ENCODE results near the gene DAPK3. TPM values are rescaled to one million over a fixed set of nuclear protein-coding genes. Genes with fewer than 3 reads are reported as not detected.
"Not testable (repeated sequence)": the region's sequence is repeated elsewhere in the genome, so short reads cannot be mapped to it uniquely, and the experiment has no call there.

The DAPK3 gene
- polyA plus RNA-seq, 2 of the 4 experiments (the other 2 are of a cell fraction) = 33.0 to 54.9 TPM

DNA sequence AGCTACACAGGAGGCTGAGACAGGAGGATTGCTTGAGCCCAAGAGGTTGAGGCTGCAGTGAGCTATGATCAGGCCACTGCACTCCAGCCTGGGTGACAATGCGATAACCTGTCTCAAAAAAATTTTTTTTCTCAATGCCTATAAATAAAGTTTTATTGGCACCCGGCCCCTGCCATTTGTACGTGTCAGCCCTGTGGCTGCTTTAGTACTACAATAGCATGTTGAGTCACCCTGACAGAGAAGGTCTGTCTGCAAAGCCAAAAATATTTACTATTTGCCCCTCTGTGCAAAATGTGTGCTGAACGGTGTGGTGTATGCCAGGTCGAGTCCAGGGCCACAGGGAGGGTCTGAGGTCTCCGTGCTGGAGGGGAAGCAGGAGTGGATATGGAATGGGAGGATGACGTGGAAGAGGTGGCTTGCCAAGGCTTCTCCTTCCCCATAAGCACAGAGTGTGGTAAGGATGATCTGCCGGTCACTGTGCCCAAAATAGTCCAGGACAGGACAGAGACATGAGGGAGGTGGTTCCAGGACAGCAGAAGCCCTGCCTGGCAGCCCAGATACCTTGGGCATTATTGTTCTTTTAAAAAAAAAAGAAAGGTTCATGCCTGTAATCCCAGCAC, 28.0 kb downstream of the DAPK3 start:
- Histone ChIP-seq H3K27ac (no peak overlapping the region), H3K4me2 (no peak overlapping the region), H3K4me3 (no peak overlapping the region), H3K9me3 (no peaks in the 10 kb centered on the region), H3K4me1 (no peaks in the 10 kb centered on the region)
- FAIRE-seq (no peak), ATAC-seq (peak in 1 of 2 experiments; percentile 43; a peak in 3 of 6 replicates), DNase-seq (ENCODE audit: low read depth in 1 of 2, low spot score in 1 of 2) (peak in 1 of 2 experiments; percentile 26)
- WGBS (ENCODE audit: missing lambda C conversion rate) = 34% methylated on average over 8 of the region's 8 CpGs
- ChIA-PET POLR2A (no interaction called here), CTCF (no interaction called here)
- no peak for TF ChIP-seq CHD4 (IDR thresholded peaks at IDR 0.05; ENCODE audit: borderline replicate concordance)

DNA sequence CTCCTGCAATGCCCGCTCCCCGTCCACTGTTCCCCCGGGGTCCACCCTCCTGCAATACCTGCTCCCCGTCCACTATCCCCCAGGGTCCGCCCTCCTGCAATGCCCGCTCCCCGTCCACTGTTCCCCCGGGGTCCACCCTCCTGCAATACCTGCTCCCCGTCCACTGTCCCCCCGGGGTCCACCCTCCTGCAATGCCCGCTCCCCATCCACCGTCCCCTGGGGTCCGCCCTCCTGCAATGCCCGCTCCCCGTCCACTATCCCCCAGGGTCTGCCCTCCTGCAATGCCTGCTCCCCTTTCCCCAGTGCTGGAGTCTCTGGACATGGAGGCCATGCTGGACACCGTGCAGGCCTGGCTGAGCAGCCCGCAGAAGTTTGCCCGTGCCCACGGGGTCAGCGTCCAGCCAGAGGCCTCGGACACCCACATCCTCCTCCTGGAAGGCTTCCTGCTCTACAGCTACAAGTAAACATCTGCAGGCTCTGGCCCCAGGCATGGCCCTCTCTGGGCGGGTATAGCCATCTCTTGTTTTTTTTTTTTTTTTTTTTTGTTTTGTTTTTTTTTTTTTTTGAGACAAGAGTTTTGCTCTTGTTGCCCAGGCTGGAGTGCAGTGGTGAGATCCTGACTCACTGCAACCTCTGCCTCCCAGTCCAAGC, 32.5 kb downstream of the DAPK3 start:
- H3K4me1 ChIP-seq; H3K27ac ChIP-seq; H3K9me3 ChIP-seq; FAIRE-seq; H3K4me3 ChIP-seq; DNase-seq (ENCODE audit: low read depth in 1 of 2, low spot score in 1 of 2); CTCF ChIA-PET; H3K4me2 ChIP-seq: not testable (repeated sequence)
- 47% methylated on average over 9 of the region's 22 CpGs for WGBS (ENCODE audit: missing lambda C conversion rate)
- peak; percentile 24 to 47; a peak in 2 of 6 replicates for ATAC-seq
- POLR2A ChIA-PET = interaction anchor here (0.7 kb wide), 2 partner anchors 33 to 38 kb away, joined by 3 to 14 read pairs; partner anchors contain the start of gene DAPK3

DNA sequence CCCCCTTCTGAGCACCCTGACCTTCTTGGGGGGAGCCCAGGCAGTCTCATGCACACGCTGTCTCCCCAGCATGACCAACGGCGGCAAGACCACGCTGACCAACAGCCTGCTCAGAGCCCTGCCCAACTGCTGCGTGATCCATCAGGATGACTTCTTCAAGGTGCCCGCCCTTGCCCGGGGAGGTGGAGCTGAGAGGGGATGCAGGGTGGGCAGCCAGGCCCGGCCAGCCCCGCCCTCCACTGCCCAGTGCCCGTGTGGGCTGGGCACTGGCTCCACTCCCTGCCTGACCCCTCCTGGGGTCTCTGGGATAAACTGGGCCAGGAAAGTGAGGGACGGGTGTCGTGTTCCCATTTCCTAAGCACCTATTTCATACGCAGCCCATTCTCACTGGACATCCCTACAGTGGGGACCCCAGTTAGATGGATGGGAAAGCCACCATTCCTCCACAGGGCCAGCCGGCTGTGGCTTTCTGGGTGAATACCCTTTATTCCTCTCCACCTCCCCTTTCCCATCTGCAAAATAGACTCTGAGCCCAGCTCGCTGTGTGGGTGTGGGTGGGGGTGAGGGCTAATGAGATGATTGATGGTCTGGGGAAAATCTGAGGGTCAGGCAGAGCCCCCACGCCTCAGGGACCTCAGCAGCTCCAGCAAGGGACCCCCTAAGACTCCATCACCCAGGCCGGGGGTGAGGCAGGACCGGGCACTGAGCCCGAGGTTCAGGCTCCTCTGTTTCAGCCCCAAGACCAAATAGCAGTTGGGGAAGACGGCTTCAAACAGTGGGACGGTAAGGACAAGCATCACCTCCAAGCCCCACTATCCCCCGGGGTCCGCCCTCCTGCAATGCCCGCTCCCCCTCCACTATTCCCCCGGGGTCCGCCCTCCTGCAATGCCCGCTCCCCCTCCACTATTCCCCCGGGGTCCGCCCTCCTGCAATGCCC, 34.1 kb downstream of the DAPK3 start:
- FAIRE-seq = no peak
- Histone ChIP-seq H3K4me2 (no peak overlapping the region), H3K27ac (no peak overlapping the region), H3K4me3 (no peak overlapping the region), H3K4me1 (no peaks in the 10 kb centered on the region), H3K9me3 (no peaks in the 10 kb centered on the region)
- POLR2A ChIA-PET = no interaction called here
- CTCF ChIA-PET = no interaction called here
- 27% methylated on average over 15 of the region's 29 CpGs for WGBS (ENCODE audit: missing lambda C conversion rate)
- DNase-seq (ENCODE audit: low read depth in 1 of 2, low spot score in 1 of 2) = no peak
- TF ChIP-seq EHMT2 (IDR thresholded peaks at IDR 0.05; ENCODE audit: low read depth) (no peak), FOXS1 (CRISPR knock-in tag; IDR thresholded peaks at IDR 0.05) (no peak), MYC (IDR thresholded peaks at IDR 0.05; ENCODE audit: borderline replicate concordance, low read length) (no peak), POLR2A (IDR thresholded peaks at IDR 0.05; ENCODE audit: low read length) (no peak), ZSCAN20 (CRISPR knock-in tag; IDR thresholded peaks at IDR 0.05) (no peak)
- TF ChIP-seq, protein P1, sequence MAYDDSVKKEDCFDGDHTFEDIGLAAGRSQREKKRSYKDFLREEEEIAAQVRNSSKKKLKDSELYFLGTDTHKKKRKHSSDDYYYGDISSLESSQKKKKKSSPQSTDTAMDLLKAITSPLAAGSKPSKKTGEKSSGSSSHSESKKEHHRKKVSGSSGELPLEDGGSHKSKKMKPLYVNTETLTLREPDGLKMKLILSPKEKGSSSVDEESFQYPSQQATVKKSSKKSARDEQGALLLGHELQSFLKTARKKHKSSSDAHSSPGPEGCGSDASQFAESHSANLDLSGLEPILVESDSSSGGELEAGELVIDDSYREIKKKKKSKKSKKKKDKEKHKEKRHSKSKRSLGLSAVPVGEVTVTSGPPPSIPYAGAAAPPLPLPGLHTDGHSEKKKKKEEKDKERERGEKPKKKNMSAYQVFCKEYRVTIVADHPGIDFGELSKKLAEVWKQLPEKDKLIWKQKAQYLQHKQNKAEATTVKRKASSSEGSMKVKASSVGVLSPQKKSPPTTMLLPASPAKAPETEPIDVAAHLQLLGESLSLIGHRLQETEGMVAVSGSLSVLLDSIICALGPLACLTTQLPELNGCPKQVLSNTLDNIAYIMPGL (CRISPR knock-in tag; IDR thresholded peaks at IDR 0.05; ENCODE audit: borderline replicate concordance) = no peak
- ATAC-seq = peak; percentile 57 to 69

DNA sequence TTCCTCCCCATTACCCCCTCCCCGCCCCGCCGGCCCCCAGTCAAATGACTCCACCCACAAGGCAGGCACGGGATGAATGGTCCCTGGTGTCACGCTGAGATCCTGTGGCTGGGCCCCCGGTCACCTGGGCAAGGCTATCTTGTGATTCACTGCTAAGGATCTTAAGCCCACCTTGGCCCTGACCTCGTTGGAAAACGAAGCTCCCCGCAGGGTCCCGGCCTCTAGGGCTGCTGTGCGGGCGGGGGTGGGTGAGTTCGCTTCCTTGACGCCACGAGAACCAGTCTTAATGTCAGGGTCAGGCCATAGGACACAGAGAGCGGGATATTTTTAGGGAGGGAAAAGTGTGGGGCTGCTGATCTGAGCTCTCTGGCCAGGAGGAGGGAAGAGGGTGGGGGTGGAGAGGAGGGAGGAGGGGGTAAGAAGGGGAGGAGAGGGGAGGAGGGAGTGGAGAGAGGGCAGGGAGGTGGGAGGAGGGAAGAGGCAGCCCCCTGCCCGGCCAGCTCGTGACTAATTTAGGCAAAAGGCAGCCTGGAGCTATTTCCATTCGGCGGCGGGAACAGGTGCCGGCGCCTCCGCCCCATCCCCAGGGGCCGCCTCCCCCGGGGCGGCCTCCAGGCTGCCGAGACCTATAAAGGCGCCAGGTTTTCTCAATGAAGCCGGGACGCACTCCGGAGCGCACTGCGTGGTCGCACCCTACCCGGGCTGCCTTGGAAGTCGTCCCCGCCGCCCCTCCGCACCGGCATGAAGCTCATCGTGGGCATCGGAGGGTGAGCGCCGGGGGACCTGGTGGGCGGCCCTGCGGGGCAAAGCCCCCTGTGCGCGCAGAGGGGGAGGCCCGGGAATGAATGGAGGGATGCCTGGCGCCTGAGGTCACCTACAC, 37.7 kb downstream of the DAPK3 start, which contains the start of gene NMRK2:
NMRK2 (plus strand) TSS at position 139 of the 880 bp plus-strand sequence; CDS start at position 742, 603 bp downstream.
- no peaks in the 10 kb centered on the region for H3K4me1 ChIP-seq
- H3K9me3 ChIP-seq = no peaks in the 10 kb centered on the region
- ATAC-seq (no peak; a peak in 1 of 6 replicates), FAIRE-seq (no peak), DNase-seq (ENCODE audit: low read depth in 1 of 2, low spot score in 1 of 2) (no peak)
- CTCF ChIA-PET = interaction anchor here (0.7 kb wide), 1 partner anchor 67 kb away, joined by 3 read pairs; no protein-coding TSS in a partner anchor
- TF ChIP-seq ZFP36 (IDR thresholded peaks at IDR 0.05; ENCODE audit: borderline replicate concordance, partially characterized antibody) (no peak), EP300 (IDR thresholded peaks at IDR 0.05) (no peak), CEBPB (IDR thresholded peaks at IDR 0.05) (no peak), NFE2L2 (conservative IDR thresholded peaks at IDR 0.05; ENCODE audit: low read length) (no peak), HEYL (CRISPR knock-in tag; IDR thresholded peaks at IDR 0.05) (no peak), FOSL2 (IDR thresholded peaks at IDR 0.05) (no peak), FOSL2 (CRISPR knock-in tag; IDR thresholded peaks at IDR 0.05) (no peak), MAZ (IDR thresholded peaks at IDR 0.05; ENCODE audit: borderline replicate concordance, low read depth, low read length) (no peak), BHLHE40 (IDR thresholded peaks at IDR 0.05; ENCODE audit: low read depth, low read length) (no peak), RFX5 (IDR thresholded peaks at IDR 0.05) (no peak), PHF8 (IDR thresholded peaks at IDR 0.05; ENCODE audit: borderline replicate concordance, low read depth) (no peak)
- TF ChIP-seq, protein P2, sequence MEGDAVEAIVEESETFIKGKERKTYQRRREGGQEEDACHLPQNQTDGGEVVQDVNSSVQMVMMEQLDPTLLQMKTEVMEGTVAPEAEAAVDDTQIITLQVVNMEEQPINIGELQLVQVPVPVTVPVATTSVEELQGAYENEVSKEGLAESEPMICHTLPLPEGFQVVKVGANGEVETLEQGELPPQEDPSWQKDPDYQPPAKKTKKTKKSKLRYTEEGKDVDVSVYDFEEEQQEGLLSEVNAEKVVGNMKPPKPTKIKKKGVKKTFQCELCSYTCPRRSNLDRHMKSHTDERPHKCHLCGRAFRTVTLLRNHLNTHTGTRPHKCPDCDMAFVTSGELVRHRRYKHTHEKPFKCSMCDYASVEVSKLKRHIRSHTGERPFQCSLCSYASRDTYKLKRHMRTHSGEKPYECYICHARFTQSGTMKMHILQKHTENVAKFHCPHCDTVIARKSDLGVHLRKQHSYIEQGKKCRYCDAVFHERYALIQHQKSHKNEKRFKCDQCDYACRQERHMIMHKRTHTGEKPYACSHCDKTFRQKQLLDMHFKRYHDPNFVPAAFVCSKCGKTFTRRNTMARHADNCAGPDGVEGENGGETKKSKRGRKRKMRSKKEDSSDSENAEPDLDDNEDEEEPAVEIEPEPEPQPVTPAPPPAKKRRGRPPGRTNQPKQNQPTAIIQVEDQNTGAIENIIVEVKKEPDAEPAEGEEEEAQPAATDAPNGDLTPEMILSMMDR (IDR thresholded peaks at IDR 0.05) = no peak
- TF ChIP-seq, protein P3, sequence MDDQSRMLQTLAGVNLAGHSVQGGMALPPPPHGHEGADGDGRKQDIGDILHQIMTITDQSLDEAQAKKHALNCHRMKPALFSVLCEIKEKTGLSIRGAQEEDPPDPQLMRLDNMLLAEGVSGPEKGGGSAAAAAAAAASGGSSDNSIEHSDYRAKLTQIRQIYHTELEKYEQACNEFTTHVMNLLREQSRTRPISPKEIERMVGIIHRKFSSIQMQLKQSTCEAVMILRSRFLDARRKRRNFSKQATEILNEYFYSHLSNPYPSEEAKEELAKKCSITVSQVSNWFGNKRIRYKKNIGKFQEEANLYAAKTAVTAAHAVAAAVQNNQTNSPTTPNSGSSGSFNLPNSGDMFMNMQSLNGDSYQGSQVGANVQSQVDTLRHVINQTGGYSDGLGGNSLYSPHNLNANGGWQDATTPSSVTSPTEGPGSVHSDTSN (IDR thresholded peaks at IDR 0.05) = no peak
- TF ChIP-seq, protein P4, sequence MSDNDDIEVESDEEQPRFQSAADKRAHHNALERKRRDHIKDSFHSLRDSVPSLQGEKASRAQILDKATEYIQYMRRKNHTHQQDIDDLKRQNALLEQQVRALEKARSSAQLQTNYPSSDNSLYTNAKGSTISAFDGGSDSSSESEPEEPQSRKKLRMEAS (IDR thresholded peaks at IDR 0.05) = no peak
- H3K4me2 ChIP-seq = no peak within 1 kb of the TSS
- no peak within 1 kb of the TSS for H3K27ac ChIP-seq
- no peak within 1 kb of the TSS for H3K4me3 ChIP-seq
- WGBS (ENCODE audit: missing lambda C conversion rate) = 22% methylated on average over 12 of the region's 51 CpGs
- POLR2A ChIA-PET = interaction anchor here (0.7 kb wide), 1 partner anchor 52 kb away, joined by 3 read pairs; the partner anchor contains the start of gene EEF2
